NCI-H1092 (cell line): ENCODE results near the gene ARHGEF28.

Experiments used
- DNase-seq: peaks from one replicate; lab custom pipeline; 2025; lab: John Stamatoyannopoulos, UW

The ARHGEF28 gene

DNA sequence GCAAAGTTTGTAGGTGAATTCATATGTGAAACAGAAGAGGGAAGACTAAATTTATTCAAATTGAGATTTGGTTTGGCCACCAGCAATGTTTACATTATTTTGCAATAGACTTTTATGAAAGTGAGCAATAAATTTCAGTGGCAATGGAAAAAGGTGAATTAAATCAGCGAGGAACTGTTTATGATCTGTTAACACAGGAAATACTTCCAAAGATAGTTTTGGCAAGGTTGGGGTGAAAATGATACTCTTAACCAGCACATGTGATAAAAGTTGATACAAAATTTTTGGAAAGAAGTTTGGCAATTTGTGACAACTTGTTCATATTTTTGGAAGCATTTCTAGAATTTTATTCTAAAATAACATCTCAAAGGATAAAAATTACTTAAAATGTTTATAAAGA lies 119.8 kb downstream of the ARHGEF28 start:
- DNase-seq, result no peak

DNA sequence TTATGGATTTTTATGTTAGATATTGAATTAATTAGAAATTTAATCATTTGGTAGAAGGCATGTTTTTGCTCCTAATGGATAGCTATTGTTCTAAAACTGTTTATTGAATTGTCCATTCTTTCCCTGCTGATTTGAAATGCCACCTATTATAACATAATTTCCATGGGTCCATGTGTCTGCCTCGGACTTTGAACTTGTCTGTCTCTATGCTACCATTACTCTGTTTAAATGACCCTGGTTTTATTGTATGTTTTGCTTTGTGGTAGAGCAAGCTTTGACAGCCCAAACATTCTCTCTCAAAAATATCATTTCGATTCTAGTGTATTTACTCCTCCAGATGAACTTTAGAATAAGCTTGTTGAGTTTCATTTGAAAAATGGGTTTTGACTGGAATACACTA lies 120.6 kb downstream of the ARHGEF28 start:
- no peak for DNase-seq

DNA sequence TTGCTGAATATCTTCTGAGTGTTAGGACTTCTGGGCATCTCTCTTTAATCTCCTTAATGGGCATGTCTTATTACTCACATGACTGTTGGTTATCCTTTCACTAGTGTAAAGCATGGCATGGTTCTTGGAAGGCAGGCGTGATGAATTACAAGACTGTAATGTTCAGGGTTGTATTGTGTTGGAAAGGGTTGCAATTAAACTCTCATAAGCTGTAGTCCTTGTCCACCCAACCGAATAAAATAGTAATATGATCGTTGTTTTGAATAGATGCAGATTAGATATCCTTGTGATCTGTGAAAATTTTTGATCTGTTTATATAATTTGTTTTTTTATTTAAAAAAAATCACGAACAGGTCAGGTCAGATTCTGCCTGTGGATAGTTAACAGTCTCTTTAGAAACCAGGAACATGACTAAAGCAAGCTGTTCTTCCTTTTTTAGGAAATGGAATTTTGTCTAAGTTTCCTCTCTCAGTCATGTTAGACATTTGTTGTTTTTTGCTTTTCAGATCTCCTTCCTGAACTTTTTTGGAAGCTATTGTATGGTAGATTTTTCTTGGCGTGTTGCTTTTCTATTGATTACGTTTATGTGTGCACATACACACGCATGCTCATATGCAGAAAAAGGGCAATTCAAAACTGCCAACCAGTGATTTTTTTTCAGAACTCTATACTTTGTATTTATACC lies 121.8 kb downstream of the ARHGEF28 start:
- DNase-seq, result no peak

GRCh38 chr5:73748510-73749400 lies 122.8 kb downstream of the ARHGEF28 start:
- peak; percentile 26 for DNase-seq

DNA sequence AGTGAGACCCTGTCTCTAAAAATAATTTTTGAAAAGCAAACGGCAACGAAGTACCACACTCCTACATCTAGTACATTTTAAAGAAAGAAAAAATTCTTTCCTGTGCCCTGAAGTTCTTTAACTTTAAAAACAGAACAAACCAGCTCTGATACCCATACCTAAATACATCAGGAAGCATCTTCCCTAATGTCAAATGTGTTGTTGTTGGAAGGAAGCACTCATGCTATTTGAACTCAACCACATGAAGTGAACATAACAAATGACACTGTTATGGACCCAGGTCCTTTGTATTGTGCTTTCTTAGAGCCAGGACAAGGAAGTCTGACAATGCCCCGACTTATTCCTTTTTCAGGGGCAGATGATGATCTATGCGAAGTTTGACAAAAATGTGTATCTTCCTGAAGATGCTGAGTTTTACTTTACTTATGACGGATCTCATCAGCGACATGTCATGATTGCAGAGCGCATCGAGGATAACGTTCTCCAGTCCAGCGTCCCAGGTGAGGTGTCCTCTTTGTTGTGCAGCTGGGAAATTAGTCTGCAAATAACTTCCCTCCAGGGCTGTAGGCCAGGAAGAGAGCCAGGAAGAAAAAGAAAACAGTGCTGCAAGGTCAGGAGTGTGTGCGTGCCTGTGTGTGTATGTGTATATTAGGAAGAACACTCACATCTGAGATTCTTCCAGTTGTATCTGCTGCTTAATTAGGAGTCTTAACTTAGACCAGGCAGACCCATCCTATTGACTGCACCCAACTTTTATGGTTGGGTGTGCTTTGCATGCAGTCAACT lies 123.7 kb downstream of the ARHGEF28 start:
- DNase-seq, result no peak

DNA sequence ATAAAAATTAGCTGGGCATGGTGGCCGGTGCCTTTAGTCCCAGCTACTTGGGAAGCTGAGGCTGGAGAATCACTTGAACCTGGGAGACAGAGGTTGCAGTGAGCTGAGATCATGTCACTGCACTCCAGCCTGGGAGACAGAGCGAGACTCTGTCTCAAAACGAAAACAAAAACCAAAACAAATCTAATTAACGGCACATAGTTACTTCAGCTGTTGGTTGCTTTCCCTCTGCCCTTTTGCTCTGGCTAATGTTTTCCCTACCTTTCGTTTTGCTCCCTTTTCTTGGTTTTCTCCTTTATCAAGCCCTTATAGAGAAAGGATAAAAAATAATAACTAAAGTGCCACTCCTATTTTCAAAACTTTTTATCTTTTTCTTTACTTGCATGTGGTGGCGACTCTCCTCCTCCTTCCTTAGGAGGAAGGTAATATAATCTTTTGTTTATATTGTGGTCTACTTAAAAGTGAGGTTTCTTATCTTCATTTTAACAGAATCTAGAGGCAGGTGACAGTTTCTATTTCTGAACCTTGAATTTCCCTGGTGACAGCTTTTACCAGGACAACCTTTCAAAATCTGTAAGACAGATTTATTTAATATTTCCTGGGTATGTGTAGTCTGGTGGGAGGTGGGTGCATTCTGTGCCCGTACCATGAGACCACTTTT lies 125.4 kb downstream of the ARHGEF28 start:
- no peak for DNase-seq

DNA sequence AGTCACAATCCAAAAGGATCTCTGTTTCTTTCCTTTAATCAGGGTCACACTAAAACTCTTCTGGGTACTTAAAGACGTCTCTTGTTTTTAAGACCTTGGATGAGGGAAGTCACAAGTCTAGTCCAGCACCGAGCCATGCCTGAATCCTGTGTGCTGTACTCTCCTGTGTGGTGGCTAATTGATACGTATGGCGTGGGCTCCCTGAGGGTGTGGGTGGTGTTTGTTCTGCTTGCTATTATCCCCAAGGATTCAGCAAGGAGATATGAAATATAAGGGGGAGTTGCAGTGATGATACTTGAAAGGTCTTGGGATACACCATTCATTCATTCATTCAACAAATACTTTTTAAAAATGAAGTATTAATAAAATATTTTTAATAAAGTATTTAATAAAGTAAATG lies 128.3 kb downstream of the ARHGEF28 start:
- DNase-seq, result no peak

GRCh38 chr5:73757416-73757815 lies 131.4 kb downstream of the ARHGEF28 start:
- no peak for DNase-seq

GRCh38 chr5:73759771-73760170 lies 133.8 kb downstream of the ARHGEF28 start:
- no peak for DNase-seq

DNA sequence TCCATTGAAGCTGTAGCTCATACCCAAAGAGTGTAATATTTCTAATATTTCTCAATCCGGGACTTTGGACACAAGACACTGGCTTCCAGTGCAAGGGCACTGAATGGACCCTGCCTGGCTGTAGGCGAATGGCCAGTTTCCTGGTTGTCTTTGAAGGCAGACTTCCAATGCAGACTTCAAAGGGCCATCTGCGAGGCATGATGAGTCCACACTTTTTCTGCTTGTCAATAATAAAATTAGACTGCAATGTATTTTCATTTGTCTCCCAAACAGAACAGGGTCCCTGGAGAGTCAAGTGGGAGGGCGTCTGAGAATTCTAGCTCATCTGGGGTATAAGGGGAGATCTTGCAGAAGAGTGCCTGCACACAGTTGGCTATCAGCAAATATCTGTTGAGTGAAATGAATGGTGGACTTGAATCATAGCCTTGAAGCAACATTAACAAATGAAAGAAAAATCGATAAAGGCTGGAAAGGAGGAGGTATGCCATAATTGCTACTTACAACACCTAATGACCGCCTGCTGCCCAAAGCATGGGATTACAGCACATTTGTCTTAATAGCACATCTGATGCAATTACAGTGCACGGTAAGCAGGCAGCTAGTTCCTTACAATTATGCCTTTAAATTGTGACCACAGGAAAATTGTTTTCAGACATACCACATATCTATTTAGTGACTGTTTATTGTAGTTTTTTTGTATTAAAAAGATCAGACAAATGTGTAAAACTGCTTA lies 137.5 kb downstream of the ARHGEF28 start:
- no peak for DNase-seq

DNA sequence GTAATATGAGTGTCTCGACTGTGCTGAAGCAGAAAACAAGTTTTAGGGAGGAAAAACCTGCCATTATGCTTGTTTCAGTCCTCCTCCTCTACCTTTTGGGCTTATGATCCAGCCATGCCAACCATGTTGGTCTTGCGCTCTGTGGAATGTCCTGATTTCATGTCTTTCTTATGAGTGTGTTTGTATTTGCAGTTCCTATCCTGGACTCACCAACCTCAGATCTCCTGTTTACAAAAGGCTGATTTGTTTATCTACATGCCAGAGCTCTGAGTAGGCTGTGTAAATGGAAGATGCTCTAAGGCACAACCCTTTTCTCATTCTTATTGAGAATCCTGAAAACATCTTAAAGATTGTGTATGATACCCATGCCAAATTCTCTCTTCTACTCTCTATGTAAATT lies 138.6 kb downstream of the ARHGEF28 start:
- DNase-seq, result no peak

- no peak for DNase-seq
Observed at GRCh38 chr5:73764996-73765395, 139.0 kb downstream of the ARHGEF28 start.

GRCh38 chr5:73766902-73767301 lies 140.9 kb downstream of the ARHGEF28 start:
- no peak for DNase-seq

- no peak for DNase-seq
Observed at GRCh38 chr5:73770172-73771025, 144.4 kb downstream of the ARHGEF28 start.

- no peak for DNase-seq
Observed at GRCh38 chr5:73774924-73775323, 148.9 kb downstream of the ARHGEF28 start.

- no peak for DNase-seq
Observed at GRCh38 chr5:73776405-73776804, 150.4 kb downstream of the ARHGEF28 start.

- no peak for DNase-seq
Observed at GRCh38 chr5:73777192-73777591, 151.2 kb downstream of the ARHGEF28 start.

GRCh38 chr5:73780302-73781080 lies 154.5 kb downstream of the ARHGEF28 start:
- DNase-seq, result no peak

DNA sequence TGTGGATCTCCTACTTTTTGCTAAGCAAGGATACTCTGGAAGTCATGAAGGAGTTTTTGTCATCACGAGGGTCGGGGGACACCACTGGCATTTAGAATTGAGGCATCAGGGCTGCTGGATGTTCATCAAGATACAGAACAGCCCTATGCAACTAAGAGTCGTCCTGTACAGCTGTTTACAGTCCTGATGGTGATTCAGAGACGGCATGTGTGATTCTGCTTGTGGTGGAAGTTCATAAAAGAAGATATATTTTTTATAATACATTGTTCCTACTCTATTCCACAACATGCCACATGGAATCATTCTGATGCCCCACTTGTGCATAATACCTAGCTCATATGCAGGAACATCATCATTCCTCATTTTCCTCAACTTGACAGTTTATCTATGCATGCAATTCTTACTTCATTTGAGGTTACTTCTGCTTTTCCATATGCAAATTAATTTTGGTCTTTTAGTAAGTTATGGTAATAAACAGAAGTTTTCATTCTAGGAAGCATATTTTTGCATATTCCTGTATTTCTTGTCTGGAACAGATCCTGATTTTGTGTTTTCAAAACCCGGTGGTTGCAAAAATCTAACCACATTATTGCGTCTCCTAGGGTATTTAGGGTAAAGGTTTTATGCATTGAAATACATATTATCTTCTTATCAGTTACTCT lies 155.2 kb downstream of the ARHGEF28 start:
- DNase-seq, result no peak
